Keratinocyte (primary cell): ENCODE results near the gene HCK. TPM values are rescaled to one million over a fixed set of nuclear protein-coding genes. Genes with fewer than 3 reads are reported as not detected.

Source experiments
- DNase-seq: peaks from one replicate; pipeline ENCODE4 v3.0.0-alpha.2; 2011; ENCODE audit warnings: low read depth, missing footprints, low spot score
- FAIRE-seq: peaks from 2 replicates; lab custom pipeline; 2011; peaks lifted over from hg19 to GRCh38; lab: Jason Lieb, UNC
- H2AFZ ChIP-seq: 2 replicates; pipeline ENCODE4 v1.6.0; 2012; ENCODE audit warnings: low read length, control low read depth, inconsistent platforms; ENCODE audit not compliant: control insufficient read depth
- H3K27ac ChIP-seq: 2 replicates; pipeline ENCODE4 v1.5.1; 2011; ENCODE audit warnings: low read length; ENCODE audit not compliant: control insufficient read depth, insufficient read depth
- H3K27me3 ChIP-seq: 3 replicates; pipeline ENCODE4 v1.6.0; 2011; ENCODE audit warnings: low read length; ENCODE audit not compliant: control insufficient read depth, insufficient read depth; ENCODE audit errors: extremely low read depth
- H3K36me3 ChIP-seq, 2 experiments: 2 replicates in 1 of 2; 3 replicates in 1 of 2; pipeline ENCODE4 v1.5.1; 2011; ENCODE audit warnings: low read length in 2 of 2, mild to moderate bottlenecking in 1 of 2; ENCODE audit not compliant: control insufficient read depth in 2 of 2, insufficient read depth in 2 of 2; ENCODE audit errors: extremely low read depth in 1 of 2
- H3K4me1 ChIP-seq: 3 replicates; pipeline ENCODE4 v1.5.1; 2011; ENCODE audit warnings: low read length; ENCODE audit not compliant: control insufficient read depth, insufficient read depth; ENCODE audit errors: extremely low read depth
- H3K4me2 ChIP-seq: 3 replicates; pipeline ENCODE4 v1.6.0; 2011; ENCODE audit warnings: low read depth, low read length; ENCODE audit not compliant: control insufficient read depth, insufficient read depth; ENCODE audit errors: extremely low read depth
- H3K4me3 ChIP-seq, 3 experiments: fragments of 200-600 bp in 1 of 3; sonication (generic) in 1 of 3; 2 replicates in 2 of 3; 3 replicates in 1 of 3; pipeline ENCODE4 v1.5.1; 2011 to 2016; ENCODE audit warnings: low read length in 3 of 3, mild to moderate bottlenecking in 3 of 3, control low read depth in 2 of 3, inconsistent platforms in 1 of 3, low read depth in 1 of 3, mixed read lengths in 1 of 3, mixed run types in 1 of 3, moderate library complexity in 1 of 3; ENCODE audit not compliant: control insufficient read depth in 2 of 3, insufficient read depth in 2 of 3; ENCODE audit errors: extremely low read depth in 1 of 3
- H3K79me2 ChIP-seq: 2 replicates; pipeline ENCODE4 v1.6.0; 2012; ENCODE audit warnings: low read length; ENCODE audit not compliant: control insufficient read depth, insufficient read depth
- H3K9ac ChIP-seq: 3 replicates; pipeline ENCODE4 v1.6.0; 2011; ENCODE audit warnings: low read length; ENCODE audit not compliant: control insufficient read depth, insufficient read depth; ENCODE audit errors: extremely low read depth
- H3K9me1 ChIP-seq: 3 replicates; pipeline ENCODE4 v1.6.0; 2011; ENCODE audit warnings: low read length; ENCODE audit not compliant: control insufficient read depth, insufficient read depth; ENCODE audit errors: extremely low read depth
- H3K9me3 ChIP-seq: 2 replicates; pipeline ENCODE4 v1.5.1; 2012; ENCODE audit warnings: low read depth, low read length; ENCODE audit not compliant: control insufficient read depth
- H4K20me1 ChIP-seq: 3 replicates; pipeline ENCODE4 v1.6.0; 2011; ENCODE audit warnings: low read length; ENCODE audit not compliant: control insufficient read depth, insufficient read depth; ENCODE audit errors: extremely low read depth
- CTCF ChIP-seq, 3 experiments: IDR thresholded peaks in 1 of 3; conservative IDR thresholded peaks in 1 of 3; optimal IDR thresholded peaks in 1 of 3; 2 replicates in 2 of 3; 3 replicates in 1 of 3; pipeline versions ENCODE3 to v1.5.1; 2011; ENCODE audit warnings: low read length in 3 of 3, mild to moderate bottlenecking in 3 of 3, moderate library complexity in 2 of 3, control low read depth in 1 of 3, inconsistent platforms in 1 of 3; ENCODE audit not compliant: insufficient read depth in 2 of 3; ENCODE audit errors: extremely low read depth in 1 of 3
- EZH2 ChIP-seq: IDR thresholded peaks from one replicate; pipeline ENCODE4 v1.6.1; 2012; ENCODE audit warnings: inconsistent platforms, mild to moderate bottlenecking, low read length, moderate library complexity
- dilution Hi-C: fragments of 300-500 bp; cut with MboI; formaldehyde crosslinking; loops from one replicate; pipeline ENCODE4 v1.7.0; 2020; ENCODE audit warnings: low sequenced_read_pairs; ENCODE audit not compliant: extremely low pct_ligation_motif_present
- polyA plus RNA-seq, 5 experiments: library from polyadenylated mRNA; depleted of rRNA in 3 of 5; stranded (reverse) in 3 of 5; stranded (forward) in 1 of 5; unstranded in 1 of 5; fragments of >200 nt; gene quantifications; 1 replicate in 1 of 5; 2 replicates in 3 of 5; 3 replicates in 1 of 5; pipeline versions ENCODE4 v1.2.1 to v1.2.3, GENCODE V29; 2011 to 2012; ENCODE audit warnings: missing spikeins in 2 of 5, low read depth in 1 of 5, low replicate concordance in 1 of 5

Gene HCK
- polyA plus RNA-seq, 1 donor (not counting 4 experiments of a cell fraction or from before 2014, with no cell fraction given) = not detected

- Histone ChIP-seq H3K79me2 (no peaks in the 10 kb centered on the region), H3K36me3 (peaks cover 37 to 53% of the 10 kb centered on the region in 2 experiments), H3K4me2 (no peak overlapping the region), H3K4me1 (no peaks in the 10 kb centered on the region), H3K27me3 (no peaks in the 10 kb centered on the region), H3K9ac (no peak overlapping the region), H3K4me3 (no peak overlapping the region), H3K27ac (no peak overlapping the region), H2AFZ (no peak overlapping the region), H3K9me3 (no peaks in the 10 kb centered on the region), H4K20me1 (no peaks in the 10 kb centered on the region), H3K9me1 (no peaks in the 10 kb centered on the region)
- FAIRE-seq (no peak), DNase-seq (no peak)
- dilution Hi-C loops = no loop called here
- no peak for TF ChIP-seq EZH2
Observed at GRCh38 chr20:32142991-32143390, 90.9 kb downstream of the HCK start.

GRCh38 chr20:32144898-32145662, 93.0 kb downstream of the HCK start:
- Histone ChIP-seq H3K27ac (no peak overlapping the region), H3K9me1 (no peaks in the 10 kb centered on the region), H3K4me1 (no peaks in the 10 kb centered on the region), H2AFZ (no peak overlapping the region), H3K36me3 (peaks cover 43 to 49% of the 10 kb centered on the region in 2 experiments), H3K4me3 (no peak overlapping the region), H3K9ac (no peak overlapping the region), H4K20me1 (no peaks in the 10 kb centered on the region), H3K9me3 (no peaks in the 10 kb centered on the region), H3K79me2 (no peaks in the 10 kb centered on the region), H3K27me3 (no peaks in the 10 kb centered on the region), H3K4me2 (no peak overlapping the region)
- FAIRE-seq (no peak), DNase-seq (no peak)
- dilution Hi-C loops = no loop called here
- TF ChIP-seq CTCF (optimal IDR thresholded peaks at IDR 0.05 in 1 of 3, IDR thresholded peaks at IDR 0.05 in 1 of 3, conservative IDR thresholded peaks at IDR 0.05 in 1 of 3; ENCODE audit: extremely low read depth in 1 of 3, insufficient read depth in 2 of 3, low read length in 3 of 3) (no peak), EZH2 (no peak)
